D721Med (cell line): ENCODE measurements around the gene ARFGAP2.

Source experiments
- DNase-seq: peaks from one replicate; pipeline ENCODE4 v3.0.0; 2011; ENCODE audit warnings: low spot score; ENCODE audit not compliant: insufficient read length
- FAIRE-seq: peaks from 2 replicates; lab custom pipeline; 2011; peaks lifted over from hg19 to GRCh38; lab: Jason Lieb, UNC
- TF ChIP-seq, protein P1 (sequence below): IDR thresholded peaks from 2 replicates; pipeline ENCODE4 v1.5.1; 2012; ENCODE audit warnings: mild to moderate bottlenecking, control low read depth; ENCODE audit not compliant: insufficient read depth; ENCODE audit errors: missing control alignments

ARFGAP2 gene

GRCh38 chr11:47186700-47187695 lies 10.3 kb upstream of the ARFGAP2 start:
- peak; percentile 65 for DNase-seq
- FAIRE-seq: no peak
- TF ChIP-seq, protein P1, sequence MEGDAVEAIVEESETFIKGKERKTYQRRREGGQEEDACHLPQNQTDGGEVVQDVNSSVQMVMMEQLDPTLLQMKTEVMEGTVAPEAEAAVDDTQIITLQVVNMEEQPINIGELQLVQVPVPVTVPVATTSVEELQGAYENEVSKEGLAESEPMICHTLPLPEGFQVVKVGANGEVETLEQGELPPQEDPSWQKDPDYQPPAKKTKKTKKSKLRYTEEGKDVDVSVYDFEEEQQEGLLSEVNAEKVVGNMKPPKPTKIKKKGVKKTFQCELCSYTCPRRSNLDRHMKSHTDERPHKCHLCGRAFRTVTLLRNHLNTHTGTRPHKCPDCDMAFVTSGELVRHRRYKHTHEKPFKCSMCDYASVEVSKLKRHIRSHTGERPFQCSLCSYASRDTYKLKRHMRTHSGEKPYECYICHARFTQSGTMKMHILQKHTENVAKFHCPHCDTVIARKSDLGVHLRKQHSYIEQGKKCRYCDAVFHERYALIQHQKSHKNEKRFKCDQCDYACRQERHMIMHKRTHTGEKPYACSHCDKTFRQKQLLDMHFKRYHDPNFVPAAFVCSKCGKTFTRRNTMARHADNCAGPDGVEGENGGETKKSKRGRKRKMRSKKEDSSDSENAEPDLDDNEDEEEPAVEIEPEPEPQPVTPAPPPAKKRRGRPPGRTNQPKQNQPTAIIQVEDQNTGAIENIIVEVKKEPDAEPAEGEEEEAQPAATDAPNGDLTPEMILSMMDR: no peak

GRCh38 chr11:47186076-47186699 lies 9.5 kb upstream of the ARFGAP2 start, which contains the start of gene PACSIN3:
Gene PACSIN3, minus strand, starts transcription at chr11:47186434. Its CDS starts 3,707 bp downstream, at chr11:47182727.
- DNase-seq: no peak
- FAIRE-seq: no peak

GRCh38 chr11:47185305-47186075 lies 8.8 kb upstream of the ARFGAP2 start:
- DNase-seq: no peak
- TF ChIP-seq, protein P1: no peak

More at GRCh38 chr11:47186076-47186699, 9.5 kb upstream of the ARFGAP2 start, which contains the start of gene PACSIN3:
- TF ChIP-seq, protein P1: no peak

GRCh38 chr11:47184711-47185304 lies 8.1 kb upstream of the ARFGAP2 start:
- no peak for FAIRE-seq
- TF ChIP-seq, protein P1: no peak
- no peak for DNase-seq

More at GRCh38 chr11:47185305-47186075, 8.8 kb upstream of the ARFGAP2 start:
- FAIRE-seq: no peak

GRCh38 chr11:47183969-47184368 lies 7.3 kb upstream of the ARFGAP2 start:
- DNase-seq (no peak), FAIRE-seq (no peak)
- TF ChIP-seq, protein P1: no peak

DNA sequence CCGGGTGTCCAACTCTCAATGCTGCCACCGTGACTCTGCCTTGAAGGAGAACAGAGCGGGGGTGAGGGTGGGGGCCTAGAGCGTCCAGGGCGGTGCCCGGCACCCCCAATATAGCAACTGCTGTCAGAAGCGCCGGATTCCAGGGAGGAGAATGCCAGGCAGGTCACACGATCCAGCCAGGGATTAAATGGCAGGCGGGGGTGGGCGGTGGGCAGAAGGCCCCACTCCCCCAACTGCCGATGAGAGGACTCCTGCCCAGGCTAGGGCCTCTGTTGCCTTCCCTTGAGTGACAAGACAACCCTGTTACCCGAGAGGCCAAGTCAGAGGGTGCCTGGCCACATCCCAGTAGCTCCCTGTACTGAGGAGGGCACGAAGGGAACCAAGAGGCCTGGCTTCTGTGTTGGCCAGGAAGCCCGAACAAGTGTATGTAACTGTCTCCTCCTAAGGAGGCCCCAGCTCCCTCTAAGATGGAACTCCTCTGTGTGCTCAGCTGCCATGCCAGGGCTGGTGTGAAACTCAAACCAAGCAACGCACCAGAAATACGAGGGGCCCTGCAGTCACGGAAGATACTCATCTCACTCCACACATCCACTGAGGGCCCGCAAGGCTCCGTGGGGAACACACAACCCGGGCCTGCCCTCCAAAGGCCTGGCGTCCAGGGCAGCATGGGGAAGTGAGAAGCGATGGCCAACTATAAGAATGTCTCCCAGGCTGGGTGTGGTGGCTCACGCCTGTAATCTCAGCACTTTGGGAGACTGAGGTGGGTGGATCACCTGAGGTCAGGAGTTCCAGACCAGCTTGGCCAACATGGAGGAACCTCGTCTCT lies 6.6 kb upstream of the ARFGAP2 start:
- FAIRE-seq (no peak), DNase-seq (no peak)
- TF ChIP-seq, protein P1: no peak
